ENCODE measurements around the gene ENC1. TPM values are rescaled to one million over a fixed set of nuclear protein-coding genes. Genes with fewer than 3 reads are reported as not detected.

Gene ENC1
- total and polyA plus RNA-seq, 12 donors = 2.1 to 9.1 (median 3.7) TPM

DNA sequence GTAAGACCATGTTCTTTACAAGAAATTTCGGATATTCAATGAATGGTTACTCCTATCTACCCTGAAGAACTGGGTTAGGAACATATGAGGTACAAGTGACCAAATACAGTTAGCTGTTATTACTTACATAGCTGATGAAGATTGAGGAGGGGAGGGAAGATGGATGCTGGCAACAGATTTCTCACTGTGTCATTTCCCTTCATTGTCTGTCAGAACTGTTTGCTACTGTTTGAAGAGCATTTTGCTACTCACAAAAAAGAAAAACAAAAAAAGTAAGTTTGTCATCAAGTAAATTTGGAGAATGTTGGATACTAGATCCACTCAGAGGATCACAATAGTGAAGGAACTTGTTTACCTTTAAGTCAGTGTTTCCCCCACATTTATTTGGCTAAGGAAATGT lies 53.7 kb downstream of the ENC1 start:
- H3K4me1 ChIP-seq = peaks cover 0 to 27% (median 9%) of the 10 kb centered on the region in 9 donors
- no peak for DNase-seq
- no peak for ATAC-seq
- peak overlapping the region in 7 of 10 donors; percentile 1 to 74 (median 43) for H3K27ac ChIP-seq
- intact Hi-C loops (cut with DNase I) = loop anchor here in 1 of 10 donors (10.0 kb wide), 1 partner anchor 48 kb away; no protein-coding TSS in a partner anchor
- WGBS, 2 donors = 73 to 77% methylated on average over 1 of the region's 1 CpG
- H3K36me3 ChIP-seq = no peaks in the 10 kb centered on the region
- TF ChIP-seq, protein P1, sequence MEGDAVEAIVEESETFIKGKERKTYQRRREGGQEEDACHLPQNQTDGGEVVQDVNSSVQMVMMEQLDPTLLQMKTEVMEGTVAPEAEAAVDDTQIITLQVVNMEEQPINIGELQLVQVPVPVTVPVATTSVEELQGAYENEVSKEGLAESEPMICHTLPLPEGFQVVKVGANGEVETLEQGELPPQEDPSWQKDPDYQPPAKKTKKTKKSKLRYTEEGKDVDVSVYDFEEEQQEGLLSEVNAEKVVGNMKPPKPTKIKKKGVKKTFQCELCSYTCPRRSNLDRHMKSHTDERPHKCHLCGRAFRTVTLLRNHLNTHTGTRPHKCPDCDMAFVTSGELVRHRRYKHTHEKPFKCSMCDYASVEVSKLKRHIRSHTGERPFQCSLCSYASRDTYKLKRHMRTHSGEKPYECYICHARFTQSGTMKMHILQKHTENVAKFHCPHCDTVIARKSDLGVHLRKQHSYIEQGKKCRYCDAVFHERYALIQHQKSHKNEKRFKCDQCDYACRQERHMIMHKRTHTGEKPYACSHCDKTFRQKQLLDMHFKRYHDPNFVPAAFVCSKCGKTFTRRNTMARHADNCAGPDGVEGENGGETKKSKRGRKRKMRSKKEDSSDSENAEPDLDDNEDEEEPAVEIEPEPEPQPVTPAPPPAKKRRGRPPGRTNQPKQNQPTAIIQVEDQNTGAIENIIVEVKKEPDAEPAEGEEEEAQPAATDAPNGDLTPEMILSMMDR (IDR thresholded peaks at IDR 0.05) = no peak
- no peak overlapping the region for H3K4me3 ChIP-seq
- no peaks in the 10 kb centered on the region for H3K9me3 ChIP-seq
- no peaks in the 10 kb centered on the region for H3K27me3 ChIP-seq

DNA sequence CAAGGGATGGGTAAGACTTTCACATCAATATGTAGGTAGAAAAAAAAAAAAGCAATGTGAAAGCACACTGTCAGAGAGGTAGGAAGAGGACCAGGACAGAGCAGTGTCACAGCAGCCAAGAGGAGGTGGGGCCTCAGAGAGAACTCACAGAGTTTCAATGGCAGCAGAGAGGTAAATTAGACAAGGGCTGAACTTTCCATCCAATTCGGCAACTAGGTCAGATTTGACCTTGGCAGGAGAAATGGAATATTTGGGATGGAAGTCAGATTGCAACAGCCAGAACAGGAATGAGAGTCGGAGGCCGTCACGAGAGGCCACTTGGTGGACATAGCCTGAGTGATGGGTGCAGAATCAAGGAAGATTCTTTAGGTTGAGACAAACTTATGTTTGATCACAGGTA lies 57.7 kb downstream of the ENC1 start:
- WGBS, 2 donors = 76 to 87% methylated on average over 4 of the region's 4 CpGs

DNA sequence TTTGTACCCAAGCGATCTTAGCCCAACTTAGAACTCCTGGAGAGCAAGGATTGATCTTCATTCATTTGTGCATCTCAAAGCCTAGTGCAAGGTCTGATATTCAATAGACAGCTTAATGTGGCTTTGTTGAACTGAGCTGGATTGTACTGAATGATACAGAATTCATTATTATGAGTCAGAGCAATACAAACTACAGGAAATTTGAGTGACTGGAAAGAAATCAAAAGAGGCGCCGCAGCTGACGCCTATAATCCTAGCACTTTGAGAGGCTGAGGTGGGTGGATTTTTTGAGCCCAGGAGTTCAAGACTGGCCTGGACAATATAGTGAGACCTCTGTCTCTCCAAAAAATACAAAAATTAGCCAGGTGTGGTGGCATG lies 58.6 kb downstream of the ENC1 start:
- intact Hi-C loops (cut with DNase I) = loop anchor here in 1 of 10 donors (10.0 kb wide), 1 partner anchor 53 kb away; no protein-coding TSS in a partner anchor

More for the DNA sequence above, 57.7 kb downstream of the ENC1 start:
- ATAC-seq (no peak), DNase-seq (no peak)
- Histone ChIP-seq H3K36me3 (no peaks in the 10 kb centered on the region), H3K9me3 (no peaks in the 10 kb centered on the region), H3K27ac (no peak overlapping the region), H3K4me1 (peaks cover 0 to 21% (median 9%) of the 10 kb centered on the region in 9 donors), H3K27me3 (no peaks in the 10 kb centered on the region), H3K4me3 (no peak overlapping the region)
- TF ChIP-seq, protein P1 (IDR thresholded peaks at IDR 0.05) = no peak
- intact Hi-C loops (cut with DNase I) = loop anchor here in 1 of 10 donors (10.0 kb wide), 1 partner anchor 52 kb away; no protein-coding TSS in a partner anchor

DNA sequence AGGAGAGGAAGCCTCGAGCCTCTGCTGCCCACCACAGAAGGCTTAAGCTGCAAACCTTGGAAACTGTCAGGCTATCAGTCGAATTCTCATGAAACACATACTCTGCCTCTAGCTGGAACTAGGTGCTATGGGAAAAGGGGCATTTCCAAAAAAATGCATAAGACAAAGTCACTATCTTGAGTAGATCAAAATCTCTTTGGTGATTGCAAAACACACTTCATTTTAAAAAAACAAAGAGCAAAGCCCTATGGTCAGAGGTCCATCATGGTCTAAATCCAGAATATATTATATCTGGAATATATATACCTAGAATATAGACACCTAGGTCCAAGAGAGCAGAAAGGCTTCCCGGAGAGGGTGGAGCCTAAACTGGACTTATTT lies 59.8 kb downstream of the ENC1 start:
- TF ChIP-seq, protein P1 (IDR thresholded peaks at IDR 0.05) = no peak
- intact Hi-C loops (cut with DNase I) = loop anchor here in 1 of 10 donors (10.0 kb wide), 1 partner anchor 54 kb away; no protein-coding TSS in a partner anchor
- no peak overlapping the region for H3K27ac ChIP-seq
- H3K27me3 ChIP-seq = no peaks in the 10 kb centered on the region
- WGBS, 2 donors = 87 to 95% methylated on average over 3 of the region's 3 CpGs
- peaks cover 0 to 19% (median 9%) of the 10 kb centered on the region in 9 donors for H3K4me1 ChIP-seq
- H3K9me3 ChIP-seq = no peaks in the 10 kb centered on the region
- no peak for DNase-seq
- ATAC-seq = no peak
- no peak overlapping the region for H3K4me3 ChIP-seq
- H3K36me3 ChIP-seq = no peaks in the 10 kb centered on the region

More for the DNA sequence above, 58.6 kb downstream of the ENC1 start:
- Histone ChIP-seq H3K4me3 (no peak overlapping the region), H3K9me3 (no peaks in the 10 kb centered on the region), H3K4me1 (peaks cover 0 to 18% (median 6%) of the 10 kb centered on the region in 9 donors), H3K36me3 (no peaks in the 10 kb centered on the region), H3K27ac (no peak overlapping the region), H3K27me3 (no peaks in the 10 kb centered on the region)
- DNase-seq (no peak), ATAC-seq (no peak)
- WGBS, 2 donors = 94 to 95% methylated on average over 4 of the region's 4 CpGs
- TF ChIP-seq, protein P1 (IDR thresholded peaks at IDR 0.05) = no peak
